Measurements from ENCODE around the gene NEIL1. TPM values are rescaled to one million over a fixed set of nuclear protein-coding genes. Genes with fewer than 3 reads are reported as not detected.
"Not testable (repeated sequence)": the region's sequence is repeated elsewhere in the genome, so short reads cannot be mapped to it uniquely, and the experiment has no call there.

NEIL1 gene
- total RNA-seq, 1 donor from 2014 or later = 18.2 TPM

DNA sequence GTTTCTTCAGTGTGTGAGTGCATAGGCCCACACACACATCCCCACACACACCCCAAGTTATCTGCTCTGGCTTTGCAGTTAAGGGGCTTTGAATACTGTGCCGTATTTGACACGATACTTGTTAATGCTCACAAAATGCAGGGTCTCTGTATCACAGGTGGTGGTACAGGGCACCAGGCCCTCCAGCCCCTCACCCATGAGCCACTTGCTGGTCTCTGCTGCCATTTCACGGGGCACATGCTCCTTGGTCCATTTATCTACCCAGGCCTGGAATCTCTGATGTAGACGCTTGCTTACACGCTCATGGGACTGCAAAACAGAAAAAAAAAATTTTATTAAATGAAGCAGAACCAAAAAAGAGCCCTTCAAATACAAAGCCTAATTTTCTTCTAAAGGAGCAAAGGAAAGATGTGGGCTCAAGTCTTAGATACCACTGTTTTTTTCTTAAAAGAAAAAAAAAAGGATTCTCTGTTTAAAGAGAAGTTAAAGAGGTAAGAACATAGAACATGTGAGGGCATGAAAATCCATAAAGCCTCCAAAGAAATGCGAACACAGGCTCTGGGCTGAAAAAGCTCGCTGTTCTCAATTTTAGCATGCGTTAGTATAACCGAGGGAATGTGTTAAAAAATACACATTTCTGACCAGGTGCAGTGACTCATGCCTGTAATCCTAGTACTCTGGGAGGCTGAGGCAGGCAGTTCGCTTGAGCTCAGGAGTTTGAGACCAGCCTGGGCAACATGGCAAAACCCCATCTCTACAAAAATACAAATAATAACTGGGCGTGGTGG, 25.3 kb downstream of the NEIL1 start:
- DNase-seq (ENCODE audit: low read depth) = no peak

DNA sequence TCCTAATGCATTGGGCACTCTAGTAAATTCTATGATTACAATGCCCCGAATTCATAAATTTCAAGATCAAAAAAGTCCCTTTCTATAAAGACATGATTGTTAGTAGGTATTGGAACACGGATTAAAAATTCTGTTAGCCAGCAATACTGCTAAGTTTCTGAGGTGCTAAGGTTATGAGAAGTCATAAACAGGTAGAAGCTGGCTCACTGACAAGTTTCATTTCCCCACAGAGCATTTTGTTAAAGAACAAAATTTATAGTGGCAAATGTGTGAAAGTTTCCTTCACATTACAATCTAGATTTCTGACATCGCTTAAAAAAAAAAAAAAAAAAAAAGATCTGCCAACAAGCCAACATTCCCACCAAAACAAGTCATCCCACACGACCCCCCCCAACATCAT, 33.9 kb downstream of the NEIL1 start:
- no peak for DNase-seq (ENCODE audit: low read depth)

DNA sequence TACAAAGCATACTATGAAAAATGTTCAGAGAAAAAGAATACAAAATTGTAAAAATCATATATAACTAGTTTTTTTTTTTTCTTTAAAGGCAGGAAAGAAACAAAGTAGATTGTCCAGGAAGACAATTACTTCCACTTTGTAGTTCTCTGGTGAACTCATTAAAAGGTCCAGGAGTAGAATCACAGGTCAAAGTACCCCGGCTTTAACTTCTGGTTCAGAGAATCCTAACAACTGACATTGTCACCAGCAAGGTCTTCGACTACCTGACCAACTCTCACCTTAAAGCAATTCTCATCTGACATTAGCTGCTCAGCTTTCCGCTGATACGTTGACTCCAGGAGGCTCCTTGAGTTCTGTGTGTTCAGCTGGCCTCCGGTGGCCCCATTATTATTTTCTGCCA, 37.1 kb downstream of the NEIL1 start:
- DNase-seq (ENCODE audit: low read depth) = not testable (repeated sequence)

DNA sequence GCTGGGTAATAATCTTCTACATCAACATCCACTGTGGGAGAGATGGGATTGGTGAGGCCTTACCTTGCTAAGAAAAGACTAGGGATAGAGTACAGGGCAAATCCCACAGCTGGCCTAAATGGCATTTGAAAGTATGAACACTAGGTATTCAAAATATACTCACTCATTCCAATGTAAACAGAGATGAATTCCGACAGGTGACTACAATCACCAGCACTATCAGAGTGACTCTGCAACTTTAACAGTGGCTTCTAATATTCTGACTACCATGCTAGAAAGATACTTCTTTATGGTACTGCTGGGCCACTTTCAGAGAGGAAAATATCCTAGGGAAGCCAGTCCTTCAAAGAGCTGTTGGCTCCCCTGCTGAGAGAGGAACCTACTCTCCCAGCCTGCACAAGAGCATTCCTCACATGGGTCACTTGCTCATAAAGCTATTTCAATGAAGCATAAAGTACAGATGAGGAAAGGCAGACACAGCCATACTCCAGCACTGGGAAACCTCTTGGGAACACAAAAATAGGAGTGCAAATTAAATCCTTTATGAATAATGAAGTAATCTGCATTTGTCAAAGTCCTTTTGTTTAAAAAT, 43.0 kb downstream of the NEIL1 start:
- no peak for DNase-seq (ENCODE audit: low read depth)

- DNase-seq (ENCODE audit: low read depth) = no peak
These were observed 50.7 kb downstream of the NEIL1 start for GRCh38 chr15:75397494-75397893.

DNA sequence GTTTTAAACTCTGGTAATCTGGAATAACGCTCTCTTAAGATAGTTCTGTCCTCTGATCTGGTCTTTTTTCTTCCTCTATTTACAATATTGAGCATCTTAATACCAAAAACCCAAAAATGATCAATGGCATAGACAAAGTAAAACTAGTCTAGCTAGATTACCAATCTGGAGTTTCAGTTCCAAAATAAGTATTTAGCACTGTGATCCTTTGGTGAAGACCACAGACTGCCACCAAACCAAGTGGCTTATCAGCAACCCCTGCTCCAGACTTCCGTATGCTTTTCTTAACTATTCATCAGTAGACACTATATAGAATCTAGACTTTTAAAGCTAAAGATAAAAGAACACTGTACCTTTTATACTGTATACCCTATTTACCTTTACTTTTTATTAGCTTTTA, 57.1 kb downstream of the NEIL1 start:
- DNase-seq (ENCODE audit: low read depth) = no peak

Other genes with a start within 250 kb of the NEIL1 start
- 1.4 and 8.3 TPM in 2 replicates for gene C15orf39, start 145.2 kb upstream of the NEIL1 start, total RNA-seq
- gene GOLGA6C, start 88.7 kb upstream of the NEIL1 start, total RNA-seq = not detected in 2 replicates
- not detected in 2 replicates for gene GOLGA6D, start 64.2 kb upstream of the NEIL1 start, total RNA-seq
- 42.1 and 58.3 TPM in 2 replicates for gene COMMD4, start 11.0 kb upstream of the NEIL1 start, total RNA-seq
- 38.0 and 66.6 TPM in 2 replicates for gene MAN2C1, start 21.6 kb downstream of the NEIL1 start, total RNA-seq
- gene SIN3A, start 104.7 kb downstream of the NEIL1 start, total RNA-seq = 18.8 and 66.0 TPM in 2 replicates
- 28.5 and 37.0 TPM in 2 replicates for gene PTPN9, start 232.3 kb downstream of the NEIL1 start, total RNA-seq

Measured in renal cortical epithelial cell (primary cell).